CD1c-positive myeloid dendritic cell (primary cell): ENCODE results near the gene CT47C1.
"Not testable (repeated sequence)": the region's sequence is repeated elsewhere in the genome, so short reads cannot be mapped to it uniquely, and the experiment has no call there.

ENCODE experiments used
- DNase-seq: peaks from one replicate; pipeline ENCODE4 v3.0.0-alpha.2; 2016; ENCODE audit errors: extremely low spot score

Gene CT47C1

DNA sequence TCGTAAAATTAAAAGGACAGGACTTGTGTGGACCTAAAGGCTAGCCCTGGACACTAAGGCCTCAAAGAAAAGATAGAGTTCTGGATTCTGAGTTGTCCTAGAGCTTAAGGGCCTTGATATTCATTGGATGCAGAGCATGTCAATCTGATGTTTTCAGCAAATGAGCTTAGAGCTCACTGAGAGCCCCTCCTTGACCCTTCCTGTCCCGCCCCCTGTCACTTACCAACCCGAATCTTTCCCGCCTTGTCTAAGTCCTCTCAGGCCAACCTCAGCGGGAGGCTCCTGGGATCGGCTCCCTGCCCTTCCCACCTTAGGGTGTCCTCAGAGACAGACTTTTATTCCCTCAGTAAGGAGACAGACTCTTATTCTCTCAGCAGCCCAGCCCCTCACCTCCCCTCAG is at the start of gene CT47C1:
Gene CT47C1 (plus strand): TSS at position 250 of the 400 bp plus-strand sequence. CDS start 233 bp downstream, outside the sequence.
- no peak for DNase-seq

DNA sequence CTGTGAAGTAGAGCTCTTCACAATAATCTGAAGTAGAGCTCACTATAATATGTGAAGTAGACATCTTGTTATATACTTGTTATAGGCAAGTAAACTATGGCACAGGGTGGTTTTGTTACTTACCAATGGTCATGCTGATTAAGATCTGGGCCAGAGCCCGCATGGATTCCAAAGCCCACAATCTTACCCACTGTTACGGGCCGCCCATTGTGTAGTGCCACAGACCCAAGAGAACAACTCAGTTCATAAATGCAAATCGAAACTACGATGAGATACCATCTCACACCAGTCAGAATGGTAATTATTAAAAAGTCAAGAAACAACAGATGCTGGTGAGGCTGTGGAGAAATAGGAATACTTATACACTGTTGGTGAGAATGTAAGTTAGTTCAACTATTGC is 46.9 kb upstream of the CT47C1 start:
- DNase-seq: no peak

GRCh38 chrX:119026344-119026743 is 46.4 kb upstream of the CT47C1 start:
- not testable (repeated sequence) for DNase-seq

- DNase-seq: not testable (repeated sequence)
Measured at GRCh38 chrX:119027960-119028732, 44.6 kb upstream of the CT47C1 start.

DNA sequence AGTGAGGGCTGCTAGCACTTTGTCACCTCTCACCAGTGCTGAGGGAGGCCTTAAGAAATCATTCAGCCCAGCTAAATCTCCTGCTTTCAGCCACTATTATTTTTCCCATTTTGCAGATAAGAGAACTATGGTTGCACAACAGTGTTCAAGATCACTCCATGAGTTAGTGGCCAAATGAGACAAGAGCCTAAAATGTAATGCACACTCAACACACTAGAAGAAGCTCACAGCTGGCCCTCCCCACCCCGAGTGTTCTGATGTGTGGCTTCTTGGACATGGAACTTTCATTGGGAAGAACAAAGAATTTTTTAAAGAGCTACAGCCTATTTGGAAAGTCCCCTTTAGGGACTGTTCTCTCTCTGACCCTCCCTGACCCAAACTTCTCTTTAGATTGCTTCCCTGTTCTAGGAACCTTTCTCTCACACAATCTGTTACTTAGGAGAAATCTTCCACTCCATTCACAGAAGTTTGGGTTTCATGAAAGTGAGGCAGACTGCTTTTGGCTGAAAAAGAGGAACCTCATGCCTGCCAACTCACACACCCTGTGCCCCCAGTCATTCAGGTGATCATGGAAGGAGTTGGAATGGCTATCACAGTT is 44.0 kb upstream of the CT47C1 start:
- peak; percentile 50 for DNase-seq

DNA sequence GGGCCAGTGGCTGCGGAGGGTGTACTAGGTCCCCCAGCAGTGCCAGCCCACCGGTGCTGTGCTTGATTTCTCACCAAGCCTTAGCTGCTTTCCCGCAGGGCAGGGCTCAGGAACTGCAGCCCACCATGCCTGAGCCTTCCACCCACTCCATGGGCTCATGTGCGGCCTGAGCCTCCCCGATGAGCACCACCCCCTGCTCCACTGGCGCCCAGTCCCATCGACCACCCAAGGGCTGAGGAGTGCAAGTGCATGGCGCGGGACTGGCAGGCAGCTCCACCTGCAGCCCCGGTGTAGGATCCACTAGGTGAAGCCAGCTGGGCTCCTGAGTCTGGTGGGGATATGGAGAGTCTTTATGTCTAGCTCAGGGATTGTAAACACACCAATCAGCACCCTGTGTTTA is 43.1 kb upstream of the CT47C1 start:
- not testable (repeated sequence) for DNase-seq

- no peak for DNase-seq
Measured at GRCh38 chrX:119030990-119031389, 41.8 kb upstream of the CT47C1 start.

DNA sequence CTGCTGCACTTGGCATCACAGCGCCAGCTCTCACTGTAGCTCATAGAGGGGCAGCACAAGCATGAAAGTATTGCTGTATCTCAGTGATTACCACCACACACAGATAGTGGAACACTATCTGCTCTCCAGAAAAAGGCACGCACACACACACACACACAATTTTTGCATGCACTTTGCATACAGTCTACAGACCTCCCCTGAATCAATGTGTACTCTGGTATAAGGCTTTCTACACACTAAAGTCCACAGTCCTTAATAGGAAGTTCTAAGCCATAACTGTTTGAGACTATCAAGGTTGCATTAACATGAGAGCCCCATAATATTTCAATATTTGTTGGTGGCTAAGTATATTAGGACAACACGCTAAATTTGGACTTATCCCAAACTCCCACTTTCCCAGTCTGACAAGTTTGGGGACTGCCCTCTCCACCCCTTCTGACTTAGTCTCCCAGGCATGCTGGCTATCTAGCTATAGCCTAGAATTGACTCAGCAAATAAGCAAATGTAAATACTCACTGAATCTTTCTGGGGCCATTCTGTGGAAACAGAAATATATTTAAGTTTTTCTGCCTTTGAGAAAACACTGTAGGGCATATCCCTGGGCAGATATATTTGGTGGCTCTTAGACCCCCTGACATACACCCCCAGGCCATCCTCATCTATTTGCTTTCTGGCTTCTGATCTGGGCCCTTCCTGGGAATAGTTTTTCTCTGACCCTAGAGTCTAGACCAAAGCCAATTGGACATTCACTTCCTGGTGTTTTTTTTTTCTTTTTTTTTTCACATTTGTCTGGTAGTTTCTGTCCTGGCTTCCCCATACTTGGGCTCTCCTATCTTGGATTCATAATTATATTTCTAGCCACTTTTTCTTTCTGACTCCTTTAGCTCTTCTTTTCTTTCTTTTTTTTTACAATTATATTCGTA is 36.4 kb upstream of the CT47C1 start:
- no peak for DNase-seq

DNA sequence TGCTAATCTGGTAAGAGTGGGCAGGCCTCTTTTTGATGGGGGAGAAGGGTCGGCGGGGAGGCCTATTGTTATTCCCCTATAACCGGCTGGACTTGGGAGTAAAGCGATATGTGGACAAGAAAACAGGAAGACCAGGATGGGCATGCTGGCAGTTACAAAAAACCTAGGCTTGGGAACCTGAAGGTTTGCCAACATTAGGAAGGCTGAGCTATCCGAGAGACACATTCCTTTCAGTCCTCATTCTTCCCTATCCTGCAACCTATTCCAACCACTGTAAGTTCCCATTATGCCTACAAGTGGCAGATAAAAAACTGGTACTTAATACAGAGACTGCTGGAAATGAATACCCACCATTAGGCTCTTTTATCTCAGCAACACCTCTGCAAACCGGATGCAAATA is 32.4 kb upstream of the CT47C1 start:
- no peak for DNase-seq

- peak; percentile 80 for DNase-seq
Measured at GRCh38 chrX:119041175-119041574, 31.6 kb upstream of the CT47C1 start.

DNA sequence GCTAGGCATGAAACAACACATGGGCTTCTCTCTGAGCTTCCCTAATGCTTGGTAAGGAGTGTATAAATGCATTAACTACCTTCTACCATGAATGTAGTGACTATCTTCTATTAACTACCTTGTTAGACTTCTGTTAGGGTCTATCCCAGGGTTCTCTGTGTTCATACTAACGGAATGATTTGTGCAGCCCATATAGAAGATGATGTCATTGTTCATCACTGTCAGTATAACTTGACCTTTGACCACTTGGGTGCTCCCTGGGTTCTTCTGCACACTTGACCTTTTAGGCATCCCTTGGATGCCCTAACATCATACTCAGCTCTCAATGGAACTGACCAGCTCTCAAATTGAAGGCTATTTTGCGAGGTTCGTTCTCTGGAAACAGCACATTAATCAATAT is 30.8 kb upstream of the CT47C1 start:
- DNase-seq: no peak

DNA sequence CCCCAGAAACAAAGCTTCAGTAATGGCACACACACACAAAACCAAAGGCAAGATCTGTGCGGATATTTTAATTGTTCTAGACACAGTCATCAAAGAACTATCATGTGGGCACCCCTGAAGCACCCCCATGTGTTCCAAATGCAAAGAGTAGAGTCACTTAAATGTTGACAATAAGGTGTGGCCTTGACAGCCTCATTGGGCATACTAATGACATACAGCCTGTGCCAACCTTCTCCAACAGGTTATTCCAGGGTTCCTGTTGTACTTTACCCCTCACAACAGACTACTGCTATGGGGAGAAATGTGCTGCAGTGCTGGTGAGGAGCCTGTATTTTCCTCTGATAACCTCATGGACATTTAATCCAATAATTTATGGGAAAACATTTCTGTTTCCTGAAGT is 29.8 kb upstream of the CT47C1 start:
- DNase-seq: no peak

- DNase-seq: no peak
Measured at GRCh38 chrX:119045884-119046283, 26.9 kb upstream of the CT47C1 start.

- DNase-seq: no peak
Measured at GRCh38 chrX:119055687-119056086, 17.1 kb upstream of the CT47C1 start.

GRCh38 chrX:119062750-119063374 is 9.9 kb upstream of the CT47C1 start:
- DNase-seq: no peak

DNA sequence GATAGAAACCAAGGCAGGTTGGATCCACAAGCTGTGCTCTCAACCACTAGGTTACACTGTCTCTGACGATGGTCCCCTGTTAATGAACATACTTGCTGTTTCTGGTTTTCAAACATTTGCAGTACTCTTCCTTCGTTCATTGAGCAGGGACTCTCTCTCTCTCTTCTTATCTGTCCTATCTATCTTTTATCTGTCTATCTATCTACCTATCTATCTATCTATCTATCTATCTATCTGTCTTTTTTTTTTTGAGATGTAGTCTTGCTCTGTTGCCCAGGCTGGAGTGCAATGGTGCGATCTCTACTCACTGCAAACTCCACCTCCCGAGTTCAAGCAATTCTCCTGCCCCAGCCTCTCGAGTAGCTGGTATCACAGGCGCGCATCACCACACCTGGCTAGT is 9.4 kb upstream of the CT47C1 start:
- no peak for DNase-seq

- DNase-seq: peak; percentile 56
Measured at GRCh38 chrX:119067023-119067739, 5.6 kb upstream of the CT47C1 start.

GRCh38 chrX:119069128-119069527 is 3.7 kb upstream of the CT47C1 start:
- DNase-seq: no peak

- DNase-seq: no peak
Measured at GRCh38 chrX:119069762-119070161, 3.0 kb upstream of the CT47C1 start.

DNA sequence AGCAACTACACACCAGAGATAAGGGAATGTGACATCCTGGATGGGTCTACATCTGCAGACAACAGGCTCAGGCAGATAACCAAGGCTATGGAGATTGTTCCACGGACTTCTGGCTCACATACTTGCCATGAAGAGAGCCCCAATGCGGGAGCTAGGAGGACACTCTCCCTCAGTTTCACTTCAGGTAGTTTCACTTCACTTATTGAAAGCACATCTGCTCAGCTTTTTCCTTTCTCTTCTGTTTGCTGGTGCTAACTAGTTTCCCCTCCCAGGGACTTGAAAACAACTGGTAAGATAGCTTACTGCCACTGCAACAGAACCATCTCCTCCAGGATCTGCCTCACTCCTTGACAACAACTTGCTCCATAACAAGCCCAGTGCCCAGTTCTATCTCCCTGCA is 1.4 kb upstream of the CT47C1 start:
- DNase-seq: no peak

- DNase-seq: no peak
Measured at GRCh38 chrX:119073200-119073905, 560 bp downstream of the CT47C1 start.
